Activated B cell treated with CpG ODN at 0.5 μM for 24 hours (primary cell): ENCODE measurements around the gene SNX32. TPM values are rescaled to one million over a fixed set of nuclear protein-coding genes. Genes with fewer than 3 reads are reported as not detected.

ENCODE experiments used
- ATAC-seq: fragments of 200-7000 bp; cut with Tn5 transposase; one replicate; pipeline ENCODE4 v1.10.0; 2021; ENCODE audit warnings: low read depth, mild to moderate bottlenecking, moderate library complexity
- CTCF ChIA-PET: fragments of 350-600 bp; sonication (Branson Sonifier 250); formaldehyde crosslinking; loops from one replicate; lab custom pipeline; 2021; ENCODE audit warnings: antibody characterized with exemption; lab: Charles Lee
- POLR2A ChIA-PET: fragments of 350-600 bp; sonication (Branson Sonifier 250); formaldehyde crosslinking; loops from one replicate; lab custom pipeline; 2021; ENCODE audit warnings: antibody characterized with exemption; lab: Charles Lee
- DNase-seq: peaks from one replicate; pipeline ENCODE4 v3.0.0; 2022
- H3K27ac Mint-ChIP-seq: one replicate; pipeline ENCODE4 v1.8.0; 2020; ENCODE audit warnings: mixed read lengths
- H3K27me3 Mint-ChIP-seq: one replicate; pipeline ENCODE4 v1.8.0; 2021; ENCODE audit warnings: mixed read lengths
- H3K36me3 Mint-ChIP-seq: one replicate; pipeline ENCODE4 v1.8.0; 2021; ENCODE audit warnings: low read depth, mixed read lengths
- H3K4me1 Mint-ChIP-seq: one replicate; pipeline ENCODE4 v1.8.0; 2021; ENCODE audit warnings: mixed read lengths
- H3K4me3 Mint-ChIP-seq: one replicate; pipeline ENCODE4 v1.8.0; 2020; ENCODE audit warnings: mild to moderate bottlenecking, mixed read lengths
- H3K9me3 Mint-ChIP-seq: one replicate; pipeline ENCODE4 v1.8.0; 2020; ENCODE audit warnings: mixed read lengths
- intact Hi-C: fragments of 100-400 bp; cut with micrococcal nuclease; formaldehyde crosslinking; loops from one replicate; pipeline ENCODE4 v1.15.1; 2024
- total RNA-seq: library from RNA; stranded (reverse); gene quantifications from 2 replicates; pipeline ENCODE4 v1.2.3, GENCODE V29; 2022
- TF ChIP-seq, protein P1 (sequence below): fragments of 200-600 bp; IDR thresholded peaks from one replicate; pipeline ENCODE4 v1.8.0; 2022; ENCODE audit warnings: antibody characterized with exemption, mild to moderate bottlenecking

Gene SNX32
- total RNA-seq, 1 donor from 2014 or later: 1.0 TPM

DNA sequence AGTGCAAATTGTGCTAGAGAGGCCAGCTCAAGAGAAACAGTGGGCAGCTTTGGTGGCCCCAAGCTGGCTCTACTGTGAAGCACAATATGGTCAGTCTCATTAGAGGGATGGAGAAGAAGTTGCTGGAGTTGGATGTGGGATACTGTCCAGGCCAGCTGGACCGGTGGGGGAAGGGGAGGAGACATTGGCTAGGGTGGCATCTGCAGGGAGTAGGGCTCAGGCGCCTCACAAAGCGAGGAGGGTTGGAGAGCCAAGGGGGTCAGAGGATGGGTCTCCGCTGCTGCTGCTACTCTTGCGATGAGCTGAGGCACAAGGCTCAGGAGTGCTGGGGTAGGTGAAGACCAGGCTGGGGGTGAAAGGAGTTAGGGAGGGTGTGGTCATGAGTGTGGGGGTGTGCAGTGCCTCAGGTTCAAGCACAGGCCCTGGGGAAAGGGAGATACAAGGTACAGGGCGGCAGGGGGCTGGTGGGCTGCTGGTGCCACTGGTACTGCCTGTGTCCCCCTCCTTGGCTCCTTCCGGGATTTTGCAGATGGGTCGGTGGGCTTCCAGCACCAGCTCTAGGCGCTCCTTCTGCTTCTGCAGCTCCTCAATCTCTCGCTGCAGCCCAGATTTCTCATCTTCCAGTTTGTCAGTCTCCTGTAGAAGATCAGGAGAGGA lies 59.0 kb downstream of the SNX32 start:
- Mint-ChIP-seq H3K9me3 (no peaks in the 10 kb centered on the region), H3K27ac (peak overlapping the region; percentile 86), H3K4me3 (peak overlapping the region; percentile 79), H3K27me3 (no peaks in the 10 kb centered on the region), H3K4me1 (peaks cover 57% of the 10 kb centered on the region), H3K36me3 (peaks cover 5% of the 10 kb centered on the region)
- CTCF ChIA-PET: interaction anchor here (1.5 to 2.7 kb wide), 2 partner anchors 8 to 33 kb away, joined by 3 to 17 read pairs; partner anchors contain the start of gene MUS81
- intact Hi-C loops: no loop called here
- DNase-seq (no peak), ATAC-seq (no peak)
- TF ChIP-seq, protein P1, sequence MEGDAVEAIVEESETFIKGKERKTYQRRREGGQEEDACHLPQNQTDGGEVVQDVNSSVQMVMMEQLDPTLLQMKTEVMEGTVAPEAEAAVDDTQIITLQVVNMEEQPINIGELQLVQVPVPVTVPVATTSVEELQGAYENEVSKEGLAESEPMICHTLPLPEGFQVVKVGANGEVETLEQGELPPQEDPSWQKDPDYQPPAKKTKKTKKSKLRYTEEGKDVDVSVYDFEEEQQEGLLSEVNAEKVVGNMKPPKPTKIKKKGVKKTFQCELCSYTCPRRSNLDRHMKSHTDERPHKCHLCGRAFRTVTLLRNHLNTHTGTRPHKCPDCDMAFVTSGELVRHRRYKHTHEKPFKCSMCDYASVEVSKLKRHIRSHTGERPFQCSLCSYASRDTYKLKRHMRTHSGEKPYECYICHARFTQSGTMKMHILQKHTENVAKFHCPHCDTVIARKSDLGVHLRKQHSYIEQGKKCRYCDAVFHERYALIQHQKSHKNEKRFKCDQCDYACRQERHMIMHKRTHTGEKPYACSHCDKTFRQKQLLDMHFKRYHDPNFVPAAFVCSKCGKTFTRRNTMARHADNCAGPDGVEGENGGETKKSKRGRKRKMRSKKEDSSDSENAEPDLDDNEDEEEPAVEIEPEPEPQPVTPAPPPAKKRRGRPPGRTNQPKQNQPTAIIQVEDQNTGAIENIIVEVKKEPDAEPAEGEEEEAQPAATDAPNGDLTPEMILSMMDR: no peak
- POLR2A ChIA-PET: interaction anchor here (0.6 to 11.8 kb wide), 7 partner anchors 8 to 778 kb away, joined by 4 to 340 read pairs (median 11); partner anchors contain the start of genes C11orf68, CFL1, MUS81 and SART1

DNA sequence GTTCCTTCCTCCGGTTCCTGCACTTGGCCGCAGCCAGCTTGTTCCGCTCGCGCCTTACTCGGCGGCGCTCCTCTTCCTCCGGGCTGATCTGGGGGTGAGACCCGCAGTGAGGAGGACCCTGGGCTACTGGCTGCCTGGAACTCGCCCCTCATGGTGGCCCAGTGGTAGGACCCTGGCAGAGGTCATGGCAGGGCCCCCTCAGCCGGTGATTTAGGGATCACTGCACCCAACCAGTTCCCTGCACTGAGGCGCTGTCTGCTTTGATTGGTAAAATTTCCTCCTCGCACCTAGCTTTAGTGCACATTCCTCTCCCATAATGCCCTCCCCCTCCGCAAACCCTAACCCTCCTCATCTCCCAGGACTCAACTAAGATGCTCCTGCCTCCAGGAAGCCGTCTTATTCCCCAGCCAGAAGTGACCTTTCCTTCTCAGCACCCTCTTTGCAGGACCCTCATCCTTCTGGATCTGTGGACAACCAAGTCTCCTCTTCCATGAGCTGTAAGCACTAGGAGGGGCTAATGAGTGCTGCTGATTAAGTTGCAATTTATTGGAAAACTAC lies 60.4 kb downstream of the SNX32 start:
- DNase-seq (no peak), ATAC-seq (no peak)
- no peaks in the 10 kb centered on the region for H3K9me3 Mint-ChIP-seq
- H3K36me3 Mint-ChIP-seq: no peaks in the 10 kb centered on the region
- CTCF ChIA-PET: interaction anchor here (0.6 to 2.7 kb wide), 2 partner anchors 9 to 35 kb away, joined by 3 to 17 read pairs; no protein-coding TSS in a partner anchor
- peak overlapping the region; percentile 78 for H3K4me3 Mint-ChIP-seq
- no peaks in the 10 kb centered on the region for H3K27me3 Mint-ChIP-seq
- peak overlapping the region; percentile 86 for H3K27ac Mint-ChIP-seq
- intact Hi-C loops: no loop called here
- peaks cover 46% of the 10 kb centered on the region for H3K4me1 Mint-ChIP-seq
- TF ChIP-seq, protein P1: no peak
- POLR2A ChIA-PET: interaction anchor here (0.9 to 11.8 kb wide), 17 partner anchors 8 to 471 kb away, joined by 3 to 340 read pairs (median 4); partner anchors contain the start of genes C11orf68, CFL1, KAT5 and MUS81

DNA sequence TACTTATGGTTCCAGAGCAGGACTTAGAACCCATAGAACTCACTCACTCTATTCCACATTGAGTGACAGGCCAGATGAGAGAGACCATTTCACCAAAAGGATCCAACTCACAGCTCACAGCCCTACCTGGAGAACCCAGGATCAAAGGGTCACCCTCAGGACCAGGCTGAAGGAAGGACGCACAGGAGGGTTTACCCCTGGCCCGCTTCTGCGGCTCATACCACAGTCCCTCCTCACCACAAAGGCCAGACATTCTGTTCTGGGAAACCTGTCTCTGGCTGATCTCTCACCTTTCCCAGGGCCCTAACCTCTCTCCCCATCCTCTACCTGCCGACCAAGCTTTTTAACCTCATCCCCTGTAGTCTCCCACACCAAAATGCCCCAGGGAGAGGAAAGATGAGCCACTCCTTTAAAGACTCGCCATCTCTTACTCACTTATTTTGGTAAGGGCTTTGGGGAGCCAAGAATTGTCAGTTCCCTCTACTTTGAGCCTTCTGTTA lies 61.8 kb downstream of the SNX32 start:
- no peaks in the 10 kb centered on the region for H3K9me3 Mint-ChIP-seq
- H3K27me3 Mint-ChIP-seq: peaks cover under 1% of the 10 kb centered on the region
- DNase-seq (no peak), ATAC-seq (no peak)
- H3K4me3 Mint-ChIP-seq: no peak overlapping the region
- no peak overlapping the region for H3K27ac Mint-ChIP-seq
- intact Hi-C loops: no loop called here
- peaks cover 37% of the 10 kb centered on the region for H3K4me1 Mint-ChIP-seq
- POLR2A ChIA-PET: interaction anchor here (0.7 to 2.9 kb wide), 6 partner anchors 7 to 32 kb away, joined by 4 to 17 read pairs (median 5); partner anchors contain the start of genes C11orf68, DRAP1 and FIBP
- no peaks in the 10 kb centered on the region for H3K36me3 Mint-ChIP-seq
- TF ChIP-seq, protein P1: no peak
- CTCF ChIA-PET: interaction anchor here (1.2 kb wide), 1 partner anchor 7 kb away, joined by 3 read pairs; the partner anchor contains the start of gene FIBP

- DNase-seq (no peak), ATAC-seq (no peak)
- Mint-ChIP-seq H3K4me1 (peaks cover 44% of the 10 kb centered on the region), H3K4me3 (no peak overlapping the region), H3K27ac (peak overlapping the region; percentile 0), H3K36me3 (no peaks in the 10 kb centered on the region), H3K9me3 (no peaks in the 10 kb centered on the region), H3K27me3 (peaks cover 2% of the 10 kb centered on the region)
- intact Hi-C loops: no loop called here
- TF ChIP-seq, protein P1: no peak
- CTCF ChIA-PET: interaction anchor here (1.2 to 2.7 kb wide), 2 partner anchors 8 to 11 kb away, joined by 3 to 10 read pairs; partner anchors contain the start of gene FIBP
- POLR2A ChIA-PET: interaction anchor here (1.7 to 2.2 kb wide), 2 partner anchors 8 to 23 kb away, joined by 5 to 17 read pairs; partner anchors contain the start of genes C11orf68, DRAP1 and FIBP
Observed at GRCh38 chr11:65896034-65896999, 62.6 kb downstream of the SNX32 start.
